ENCODE results near the gene MATN1. TPM values are rescaled to one million over a fixed set of nuclear protein-coding genes. Genes with fewer than 3 reads are reported as not detected.
A peak's percentile ranks its signal among the peaks of the same experiment; 100 is the strongest.

The MATN1 gene
- total RNA-seq, 2 experiments from 2014 or later = 0.32 TPM; not detected in 1

DNA sequence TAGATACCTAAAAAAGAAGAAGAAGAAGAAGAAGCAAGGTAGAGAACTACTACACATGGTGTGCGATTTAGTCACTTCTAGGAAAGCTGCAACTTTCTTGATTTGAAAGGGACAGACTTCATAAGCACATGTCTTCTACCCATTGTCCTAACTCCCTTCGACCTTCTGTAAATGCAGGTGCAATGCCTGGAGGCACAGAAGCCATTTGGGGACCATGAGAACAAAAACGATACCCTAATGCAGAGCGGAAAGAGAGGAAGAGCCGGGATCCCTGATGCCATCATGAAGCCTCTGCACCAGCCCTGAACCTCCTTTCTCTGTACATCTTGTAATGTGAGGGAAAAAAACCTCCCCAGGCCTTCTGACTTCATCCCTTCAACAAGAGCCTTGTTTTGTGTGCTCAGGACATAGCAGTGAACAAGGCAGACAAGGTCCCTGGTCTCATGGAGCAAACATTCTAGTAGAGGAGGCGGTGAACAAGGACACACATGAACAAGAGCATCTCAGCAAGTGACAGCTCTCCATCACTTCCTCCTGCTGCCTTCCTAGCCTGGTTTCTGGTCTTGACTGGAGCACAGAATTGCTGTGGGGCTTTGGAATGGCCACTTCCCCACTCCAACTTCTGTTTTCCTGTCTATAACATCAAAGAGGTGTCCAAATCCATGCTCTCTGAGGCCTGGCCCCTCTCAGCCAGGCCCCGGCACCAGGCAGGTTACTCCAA is 39.7 kb upstream of the MATN1 start:
- peak overlapping the region; percentile 63 for H3K27ac Mint-ChIP-seq
- H3K4me3 Mint-ChIP-seq = no peak overlapping the region
- H3K36me3 Mint-ChIP-seq = no peaks in the 10 kb centered on the region
- no peak for DNase-seq
- H3K4me1 Mint-ChIP-seq = peaks cover 62% of the 10 kb centered on the region
- no peaks in the 10 kb centered on the region for H3K9me3 Mint-ChIP-seq (ENCODE audit: low read depth)
- no peaks in the 10 kb centered on the region for H3K27me3 Mint-ChIP-seq
- ATAC-seq = no peak
- CTCF ChIA-PET = interaction anchor here (13.2 to 30.3 kb wide), 3 partner anchors 17 to 43 kb away, joined by 141 to 438 read pairs (median 200); no protein-coding TSS in a partner anchor

DNA sequence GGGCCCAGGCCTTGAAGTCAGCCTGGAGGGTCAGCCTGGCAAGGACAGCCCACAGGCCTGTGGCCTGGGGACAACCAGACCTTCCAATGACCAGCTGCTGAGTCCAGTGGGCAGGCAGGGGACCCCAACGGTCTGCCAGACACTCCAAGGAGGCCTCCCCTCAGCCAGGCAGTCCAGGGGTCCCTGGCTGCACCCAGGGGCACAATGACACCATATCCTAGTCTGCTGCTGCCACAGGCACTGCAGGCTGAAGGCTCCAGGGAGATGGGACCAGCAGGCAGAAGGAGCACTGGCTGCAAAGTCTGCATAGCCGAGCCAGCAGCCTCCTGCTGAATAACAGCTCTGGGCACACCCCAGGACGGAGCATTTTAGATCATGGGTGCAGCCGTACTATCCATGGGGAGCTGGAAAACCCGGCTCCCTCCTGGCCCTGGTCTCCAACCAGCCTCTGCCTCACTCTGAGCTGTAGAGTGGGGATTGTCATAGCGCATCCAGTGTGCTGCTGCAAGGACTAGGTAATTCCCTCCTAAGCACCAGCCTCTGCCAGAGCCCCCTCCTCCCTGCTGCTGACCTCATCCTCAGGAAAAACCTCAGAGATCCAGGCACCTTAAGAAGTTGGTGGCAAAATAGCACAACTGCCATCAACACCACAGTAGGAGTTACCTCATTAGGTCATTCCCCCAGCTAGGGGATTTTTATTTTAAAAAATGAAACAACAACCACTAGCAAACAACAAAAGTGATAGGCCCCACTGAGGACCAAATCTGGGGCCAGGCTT is 39.0 kb upstream of the MATN1 start:
- CTCF ChIA-PET = interaction anchor here (13.2 to 30.3 kb wide), 3 partner anchors 17 to 42 kb away, joined by 141 to 438 read pairs (median 200); no protein-coding TSS in a partner anchor
- no peak overlapping the region for H3K4me3 Mint-ChIP-seq
- peaks cover 66% of the 10 kb centered on the region for H3K4me1 Mint-ChIP-seq
- no peaks in the 10 kb centered on the region for H3K27me3 Mint-ChIP-seq
- peaks cover under 1% of the 10 kb centered on the region for H3K36me3 Mint-ChIP-seq
- H3K27ac Mint-ChIP-seq = peak overlapping the region; percentile 63
- no peak for ATAC-seq
- no peak for DNase-seq
- H3K9me3 Mint-ChIP-seq (ENCODE audit: low read depth) = no peaks in the 10 kb centered on the region

DNA sequence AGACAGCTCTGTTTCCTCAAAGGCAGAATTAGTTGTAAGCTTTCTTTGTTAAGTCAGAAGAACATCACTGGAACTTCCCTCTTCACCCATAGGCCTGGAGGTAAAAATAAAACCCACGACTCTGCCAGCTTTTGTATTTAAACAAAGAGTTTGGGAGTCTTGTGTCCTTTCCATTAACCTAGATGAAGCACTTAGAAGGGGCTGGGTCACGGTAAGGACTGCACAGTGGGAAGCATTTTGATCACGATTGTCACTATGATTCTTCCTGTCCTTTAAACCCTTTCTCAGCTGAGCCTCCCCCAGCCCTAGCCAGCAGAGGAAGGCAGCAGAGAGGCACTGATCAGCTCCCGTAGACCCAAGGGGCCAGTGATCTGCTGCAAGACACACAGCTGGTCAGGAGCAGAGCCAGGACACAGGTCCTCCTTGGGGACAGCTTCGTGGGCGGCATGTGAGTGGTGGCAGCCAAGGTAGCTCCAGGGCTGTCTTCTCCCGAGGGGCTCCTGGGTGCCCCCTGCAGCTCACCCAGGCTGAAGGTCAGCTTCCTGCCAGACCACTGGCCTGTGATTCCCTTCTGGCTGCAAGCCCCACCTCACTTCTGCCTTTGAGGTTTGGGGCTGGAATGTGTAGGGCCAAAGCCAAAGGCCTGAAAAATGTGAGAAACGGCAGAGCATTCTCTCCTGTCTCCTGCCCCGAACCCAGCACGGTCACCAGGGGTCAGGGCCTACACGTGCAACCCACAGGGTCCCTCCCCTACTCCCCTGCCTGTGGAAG is 38.2 kb upstream of the MATN1 start:
- DNase-seq = no peak
- peak overlapping the region; percentile 27 for H3K27ac Mint-ChIP-seq
- H3K9me3 Mint-ChIP-seq (ENCODE audit: low read depth) = no peaks in the 10 kb centered on the region
- ATAC-seq = no peak
- H3K4me3 Mint-ChIP-seq = no peak overlapping the region
- peaks cover 6% of the 10 kb centered on the region for H3K36me3 Mint-ChIP-seq
- no peaks in the 10 kb centered on the region for H3K27me3 Mint-ChIP-seq
- H3K4me1 Mint-ChIP-seq = peaks cover 68% of the 10 kb centered on the region
- CTCF ChIA-PET = interaction anchor here (0.8 to 30.3 kb wide), 5 partner anchors 18 to 149 kb away, joined by 3 to 438 read pairs (median 141); no protein-coding TSS in a partner anchor

GRCh38 chr1:30760596-30761324 is 37.4 kb upstream of the MATN1 start:
- peak overlapping the region; percentile 1 for H3K4me3 Mint-ChIP-seq
- H3K4me1 Mint-ChIP-seq = peaks cover 64% of the 10 kb centered on the region
- ATAC-seq = no peak
- H3K9me3 Mint-ChIP-seq (ENCODE audit: low read depth) = no peaks in the 10 kb centered on the region
- H3K36me3 Mint-ChIP-seq = peaks cover 11% of the 10 kb centered on the region
- DNase-seq = no peak
- CTCF ChIA-PET = interaction anchor here (0.8 to 30.3 kb wide), 5 partner anchors 18 to 150 kb away, joined by 3 to 438 read pairs (median 141); no protein-coding TSS in a partner anchor
- H3K27ac Mint-ChIP-seq = peak overlapping the region; percentile 72
- no peaks in the 10 kb centered on the region for H3K27me3 Mint-ChIP-seq

DNA sequence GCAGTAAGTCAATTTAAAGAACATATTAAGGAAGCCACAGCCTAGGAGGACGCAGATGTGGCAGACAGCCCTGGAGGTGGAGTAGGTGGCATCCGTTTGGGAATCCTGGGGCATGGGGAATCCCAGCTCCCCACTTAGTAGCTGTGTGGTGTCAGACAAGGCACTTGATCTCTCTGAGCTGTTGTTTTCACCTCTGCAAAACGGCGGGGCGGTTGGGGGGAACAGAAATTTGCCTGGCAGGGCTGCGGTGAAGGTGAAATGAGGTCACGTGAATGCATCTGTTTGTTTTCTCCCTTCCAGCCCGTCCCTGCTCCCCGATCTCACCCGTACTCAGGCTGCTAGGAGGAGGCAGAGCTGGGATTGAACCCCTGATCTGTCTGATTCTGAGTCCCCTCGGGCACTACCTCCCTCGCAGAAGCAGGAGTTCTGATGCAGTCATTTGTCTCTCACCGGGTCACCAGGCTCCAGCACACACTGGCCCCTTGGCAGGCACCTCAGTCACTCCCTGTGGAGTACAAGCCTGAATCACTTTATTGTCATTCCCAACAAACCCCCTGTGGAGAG is 36.4 kb upstream of the MATN1 start:
- Mint-ChIP-seq H3K27ac (peak overlapping the region; percentile 72), H3K4me1 (peaks cover 68% of the 10 kb centered on the region), H3K4me3 (peak overlapping the region; percentile 46), H3K27me3 (no peaks in the 10 kb centered on the region), H3K9me3 (ENCODE audit: low read depth) (no peaks in the 10 kb centered on the region), H3K36me3 (peaks cover 19% of the 10 kb centered on the region)
- DNase-seq (peak; percentile 78), ATAC-seq (no peak)
- CTCF ChIA-PET = interaction anchor here (13.2 to 30.3 kb wide), 3 partner anchors 17 to 40 kb away, joined by 141 to 438 read pairs (median 200); no protein-coding TSS in a partner anchor

DNA sequence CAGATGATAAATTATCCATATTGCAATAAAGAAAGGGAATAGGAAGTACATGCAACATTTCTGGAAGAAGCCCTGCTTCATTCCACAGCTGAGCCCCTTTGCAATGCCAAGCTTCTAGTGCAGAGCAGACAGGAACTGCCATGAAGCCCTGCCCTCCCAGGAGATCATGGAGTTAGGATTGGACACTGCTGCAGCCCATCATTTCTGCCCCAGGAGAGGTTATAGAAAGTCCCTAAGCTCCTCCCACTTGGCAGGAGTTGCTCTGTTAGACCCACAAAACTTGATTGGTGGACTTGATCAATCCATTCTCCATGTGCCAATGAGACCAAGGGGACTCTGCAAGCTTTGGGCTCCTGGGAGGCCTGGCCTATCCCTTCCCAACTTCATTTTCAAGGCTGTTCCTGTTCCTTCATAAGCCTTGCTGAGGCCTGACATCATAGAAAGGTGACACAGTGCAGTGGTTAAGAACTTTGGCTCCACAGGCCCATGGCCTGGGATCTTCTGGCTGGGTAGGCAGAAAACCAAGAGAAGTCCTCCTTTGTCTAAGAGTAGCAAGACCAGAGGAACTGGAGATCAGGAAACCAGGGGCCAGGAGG is 35.5 kb upstream of the MATN1 start:
- ATAC-seq = no peak
- Mint-ChIP-seq H3K27ac (peak overlapping the region; percentile 95), H3K9me3 (ENCODE audit: low read depth) (no peaks in the 10 kb centered on the region), H3K27me3 (no peaks in the 10 kb centered on the region), H3K36me3 (peaks cover 24% of the 10 kb centered on the region), H3K4me3 (no peak overlapping the region), H3K4me1 (peaks cover 75% of the 10 kb centered on the region)
- CTCF ChIA-PET = interaction anchor here (1.3 to 30.3 kb wide), 7 partner anchors 10 to 153 kb away, joined by 3 to 438 read pairs (median 4); no protein-coding TSS in a partner anchor
- no peak for DNase-seq

DNA sequence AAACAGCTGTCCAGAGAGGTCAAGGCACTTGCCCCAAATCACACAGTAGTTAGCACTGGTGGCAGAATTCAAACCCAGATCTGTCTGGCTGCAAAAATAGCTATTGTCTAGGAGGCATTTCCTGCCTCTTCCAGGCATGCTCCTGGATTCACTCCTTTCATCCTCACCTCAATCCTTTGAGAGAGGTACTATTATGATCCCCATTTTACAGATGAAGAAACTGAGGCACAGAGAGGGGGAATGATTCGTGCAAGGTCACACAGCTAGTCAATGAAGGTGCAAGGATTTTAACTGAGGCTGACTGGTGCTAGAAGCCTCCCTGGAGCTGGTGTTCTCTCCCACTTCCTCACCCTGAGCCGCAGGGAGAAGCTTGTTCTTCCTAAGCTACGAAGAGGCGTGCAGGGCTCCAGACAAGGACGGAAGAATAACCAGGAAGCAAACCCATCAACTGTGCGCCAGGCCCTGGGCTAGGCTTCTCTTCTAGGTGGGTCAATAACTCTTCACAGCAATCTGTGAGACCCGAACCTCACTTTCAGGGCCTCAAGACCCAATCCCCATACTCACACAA is 34.8 kb upstream of the MATN1 start:
- DNase-seq = no peak
- Mint-ChIP-seq H3K27ac (peak overlapping the region; percentile 95), H3K4me3 (peak overlapping the region; percentile 98), H3K27me3 (no peaks in the 10 kb centered on the region), H3K9me3 (ENCODE audit: low read depth) (no peaks in the 10 kb centered on the region), H3K4me1 (peaks cover 79% of the 10 kb centered on the region), H3K36me3 (peaks cover 31% of the 10 kb centered on the region)
- CTCF ChIA-PET = interaction anchor here (1.3 to 30.3 kb wide), 7 partner anchors 10 to 153 kb away, joined by 3 to 438 read pairs (median 4); no protein-coding TSS in a partner anchor
- ATAC-seq = no peak

GRCh38 chr1:30757352-30758120 is 34.2 kb upstream of the MATN1 start, which contains the start of gene LAPTM5:
Gene LAPTM5 (minus strand): TSS chr1:30757774. CDS start chr1:30757745, 29 bp downstream.
- Mint-ChIP-seq H3K4me1 (peaks cover 80% of the 10 kb centered on the region), H3K27ac (peak within 1 kb of the TSS; percentile 95), H3K27me3 (no peaks in the 10 kb centered on the region), H3K36me3 (peaks cover 33% of the 10 kb centered on the region), H3K4me3 (peak within 1 kb of the TSS; percentile 98), H3K9me3 (ENCODE audit: low read depth) (no peaks in the 10 kb centered on the region)
- CTCF ChIA-PET = interaction anchor here (1.3 to 30.3 kb wide), 8 partner anchors 10 to 154 kb away, joined by 3 to 438 read pairs (median 4); no protein-coding TSS in a partner anchor
- ATAC-seq (peak; percentile 50), DNase-seq (peak; percentile 78)

GRCh38 chr1:30756545-30757351 is 33.4 kb upstream of the MATN1 start:
- CTCF ChIA-PET = interaction anchor here (0.6 to 30.3 kb wide), 6 partner anchors 11 to 253 kb away, joined by 3 to 438 read pairs (median 72); no protein-coding TSS in a partner anchor
- peak overlapping the region; percentile 98 for H3K4me3 Mint-ChIP-seq

GRCh38 chr1:30756206-30756544 is 32.8 kb upstream of the MATN1 start:
- H3K27me3 Mint-ChIP-seq = no peaks in the 10 kb centered on the region
- peak overlapping the region; percentile 98 for H3K4me3 Mint-ChIP-seq
- DNase-seq = no peak
- CTCF ChIA-PET = interaction anchor here (0.6 to 30.3 kb wide), 6 partner anchors 12 to 254 kb away, joined by 3 to 438 read pairs (median 72); no protein-coding TSS in a partner anchor
- H3K27ac Mint-ChIP-seq = peak overlapping the region; percentile 95
- peaks cover 82% of the 10 kb centered on the region for H3K4me1 Mint-ChIP-seq
- H3K9me3 Mint-ChIP-seq (ENCODE audit: low read depth) = no peaks in the 10 kb centered on the region
- peak; percentile 3 for ATAC-seq
- H3K36me3 Mint-ChIP-seq = peaks cover 39% of the 10 kb centered on the region

More at GRCh38 chr1:30756545-30757351, 33.4 kb upstream of the MATN1 start:
- ATAC-seq (peak; percentile 69), DNase-seq (peak; percentile 92)
- H3K27ac Mint-ChIP-seq = peak overlapping the region; percentile 95
- peaks cover 39% of the 10 kb centered on the region for H3K36me3 Mint-ChIP-seq
- H3K4me1 Mint-ChIP-seq = peaks cover 82% of the 10 kb centered on the region
- H3K9me3 Mint-ChIP-seq (ENCODE audit: low read depth) = no peaks in the 10 kb centered on the region
- no peaks in the 10 kb centered on the region for H3K27me3 Mint-ChIP-seq
